ENCODE data around the gene AREL1. TPM values are rescaled to one million over a fixed set of nuclear protein-coding genes. Genes with fewer than 3 reads are reported as not detected.

The AREL1 gene
- total RNA-seq, 1 experiment from 2014 or later, result 98.4 TPM

GRCh38 chr14:74697976-74698375 lies 14.9 kb downstream of the AREL1 start:
- ChIA-PET CTCF (no interaction called here), POLR2A (ENCODE audit: unreplicated experiment) (no interaction called here)
- Histone ChIP-seq H3K27me3 (ENCODE audit: insufficient read depth, low read depth) (no peaks in the 10 kb centered on the region), H3K9me3 (ENCODE audit: insufficient read depth, low read depth) (peaks cover 9% of the 10 kb centered on the region), H3K4me1 (replicated peaks; ENCODE audit: insufficient read depth) (no peaks in the 10 kb centered on the region), H3K79me2 (ENCODE audit: low read depth) (peaks cover 81% of the 10 kb centered on the region), H3F3A (ENCODE audit: insufficient read depth, low read depth) (no peaks in the 10 kb centered on the region; the same call in 1 of the 2 replicates), H3K27ac (no peak overlapping the region), H3K9me2 (ENCODE audit: insufficient read depth) (no peaks in the 10 kb centered on the region), H3K4me2 (no peak overlapping the region), H3K4me3 (no peak overlapping the region), H2AFZ (no peak overlapping the region), H3K36me3 (ENCODE audit: low read depth) (peaks cover 24% of the 10 kb centered on the region), H4K20me1 (ENCODE audit: insufficient read depth) (peaks cover 41% of the 10 kb centered on the region)
- DNase-seq, result no peak
- TF ChIP-seq CTCF (conservative IDR thresholded peaks at IDR 0.05) (no peak), EZH2 (IDR thresholded peaks at IDR 0.05; ENCODE audit: low read depth) (no peak)
- no TSS peak for BruUV-seq (replicated peaks)
- intact Hi-C loops (cut with micrococcal nuclease; ENCODE audit: unreplicated experiment), result no loop called here

GRCh38 chr14:74697543-74697942 lies 15.3 kb downstream of the AREL1 start:
- peaks cover 45% of the 10 kb centered on the region for H4K20me1 ChIP-seq (ENCODE audit: insufficient read depth)
- ChIA-PET CTCF (interaction anchor here (0.6 kb wide), 1 partner anchor 38 kb away, joined by 5 read pairs; no protein-coding TSS in a partner anchor), POLR2A (ENCODE audit: unreplicated experiment) (no interaction called here)
- no TSS peak for BruUV-seq (replicated peaks)
- no peak for TF ChIP-seq CTCF (conservative IDR thresholded peaks at IDR 0.05)
- no peak for TF ChIP-seq EZH2 (IDR thresholded peaks at IDR 0.05; ENCODE audit: low read depth)
- no peak overlapping the region for H3K27ac ChIP-seq
- no peaks in the 10 kb centered on the region for H3K9me2 ChIP-seq (ENCODE audit: insufficient read depth)
- H3F3A ChIP-seq (ENCODE audit: insufficient read depth, low read depth), result no peaks in the 10 kb centered on the region; the same call in 1 of the 2 replicates
- H3K4me2 ChIP-seq, result no peak overlapping the region
- no peak for DNase-seq
- no peak overlapping the region for H3K4me3 ChIP-seq
- H3K36me3 ChIP-seq (ENCODE audit: low read depth), result peaks cover 20% of the 10 kb centered on the region
- H3K9me3 ChIP-seq (ENCODE audit: insufficient read depth, low read depth), result peaks cover 5% of the 10 kb centered on the region; the same call in 1 of the 2 replicates
- peaks cover 81% of the 10 kb centered on the region for H3K79me2 ChIP-seq (ENCODE audit: low read depth)
- no peak overlapping the region for H2AFZ ChIP-seq
- H3K27me3 ChIP-seq (ENCODE audit: insufficient read depth, low read depth), result no peaks in the 10 kb centered on the region
- no peaks in the 10 kb centered on the region for H3K4me1 ChIP-seq (replicated peaks; ENCODE audit: insufficient read depth)
- intact Hi-C loops (cut with micrococcal nuclease; ENCODE audit: unreplicated experiment), result no loop called here

GRCh38 chr14:74697011-74697410 lies 15.9 kb downstream of the AREL1 start:
- Histone ChIP-seq H3K9me3 (ENCODE audit: insufficient read depth, low read depth) (no peaks in the 10 kb centered on the region; the same call in 1 of the 2 replicates), H3K79me2 (ENCODE audit: low read depth) (peaks cover 77% of the 10 kb centered on the region), H3K36me3 (ENCODE audit: low read depth) (peaks cover 21% of the 10 kb centered on the region), H2AFZ (no peak overlapping the region), H3F3A (ENCODE audit: insufficient read depth, low read depth) (no peaks in the 10 kb centered on the region; the same call in 1 of the 2 replicates), H3K9me2 (ENCODE audit: insufficient read depth) (no peaks in the 10 kb centered on the region), H4K20me1 (ENCODE audit: insufficient read depth) (peaks cover 51% of the 10 kb centered on the region), H3K27ac (no peak overlapping the region), H3K4me3 (no peak overlapping the region), H3K4me2 (no peak overlapping the region), H3K27me3 (ENCODE audit: insufficient read depth, low read depth) (no peaks in the 10 kb centered on the region), H3K4me1 (replicated peaks; ENCODE audit: insufficient read depth) (no peaks in the 10 kb centered on the region)
- TF ChIP-seq CTCF (conservative IDR thresholded peaks at IDR 0.05) (no peak), EZH2 (IDR thresholded peaks at IDR 0.05; ENCODE audit: low read depth) (no peak)
- intact Hi-C loops (cut with micrococcal nuclease; ENCODE audit: unreplicated experiment), result no loop called here
- POLR2A ChIA-PET (ENCODE audit: unreplicated experiment), result no interaction called here
- no peak for DNase-seq
- CTCF ChIA-PET, result interaction anchor here (0.6 kb wide), 1 partner anchor 38 kb away, joined by 5 read pairs; no protein-coding TSS in a partner anchor
- BruUV-seq (replicated peaks), result no TSS peak

Measured in PC-9 (cell line).